SK-N-SH (cell line): Measurements from ENCODE around the gene KLF12. TPM values are rescaled to one million over a fixed set of nuclear protein-coding genes. Genes with fewer than 3 reads are reported as not detected.

Experiments
- CTCF ChIA-PET: fragments of 300-600, 350-600 bp; formaldehyde crosslinking; extraction: SDS; loops from one replicate; lab custom pipeline; 2021; lab: Yijun Ruan, JAX
- POLR2A ChIA-PET: fragments of 350-600 bp; sonication (Branson Sonifier 250); formaldehyde crosslinking; extraction: SDS; loops from one replicate; lab custom pipeline; 2020; ENCODE audit warnings: antibody characterized with exemption, inconsistent platforms; lab: Yijun Ruan, JAX
- DNase-seq: peaks from one replicate; pipeline ENCODE4 v3.0.0; 2012
- H2AFZ ChIP-seq: fragments of 200-600 bp; sonication (generic); 2 replicates; pipeline ENCODE4 v1.8.1; 2016; ENCODE audit warnings: antibody characterized with exemption, mild to moderate bottlenecking, low read depth
- H3F3A ChIP-seq: fragments of 200-600 bp; sonication (generic); replicated peaks from 2 replicates; pipeline ENCODE3; 2016; ENCODE audit warnings: antibody characterized with exemption, mild to moderate bottlenecking; ENCODE audit not compliant: insufficient read depth
- H3K27ac ChIP-seq, 2 experiments: fragments of 200-500 bp in 1 of 2; fragments of 200-600 bp in 1 of 2; sonication (Bioruptor generic) in 1 of 2; sonication (generic), shearing (Covaris generic) in 1 of 2; 2 replicates each; pipeline versions ENCODE4 v1.5.1 to v1.6.1; 2014 to 2016; ENCODE audit warnings: low read depth in 2 of 2, inconsistent platforms in 1 of 2, low read length in 1 of 2, mild to moderate bottlenecking in 1 of 2, mixed read lengths in 1 of 2
- H3K27me3 ChIP-seq: fragments of 200-600 bp; sonication (generic), shearing (Covaris generic); 2 replicates; pipeline ENCODE4 v1.6.1; 2016; ENCODE audit warnings: mixed run types; ENCODE audit not compliant: insufficient read depth
- H3K36me3 ChIP-seq, 2 experiments: fragments of 200-500 bp in 1 of 2; fragments of 200-600 bp in 1 of 2; sonication (Bioruptor generic) in 1 of 2; sonication (generic) in 1 of 2; replicated peaks in 1 of 2; 2 replicates each; pipeline versions ENCODE3 to v1.5.1; 2014 to 2016; ENCODE audit warnings: low read length in 1 of 2, mild to moderate bottlenecking in 1 of 2; ENCODE audit not compliant: insufficient read depth in 2 of 2, control insufficient read depth in 1 of 2
- H3K4me1 ChIP-seq, 2 experiments: fragments of 200-500 bp in 1 of 2; fragments of 200-600 bp in 1 of 2; sonication (Bioruptor generic) in 1 of 2; sonication (generic), shearing (Covaris generic) in 1 of 2; 2 replicates each; pipeline versions ENCODE4 v1.5.1 to v1.6.1; 2014 to 2016; ENCODE audit warnings: low read depth in 1 of 2, low read length in 1 of 2, mixed run types in 1 of 2; ENCODE audit not compliant: insufficient read depth in 2 of 2, control insufficient read depth in 1 of 2
- H3K4me2 ChIP-seq: fragments of 200-600 bp; sonication (generic), shearing (Covaris generic); 2 replicates; pipeline ENCODE4 v1.6.1; 2017; ENCODE audit warnings: mixed run types
- H3K4me3 ChIP-seq, 2 experiments: fragments of 200-500 bp in 1 of 2; fragments of 200-600 bp in 1 of 2; sonication (Bioruptor generic) in 1 of 2; sonication (generic), shearing (Covaris generic) in 1 of 2; 2 replicates each; pipeline versions ENCODE4 v1.5.1 to v1.8.1; 2014 to 2016; ENCODE audit warnings: low read depth in 2 of 2, inconsistent platforms in 1 of 2, low read length in 1 of 2, mild to moderate bottlenecking in 1 of 2, mixed read lengths in 1 of 2, moderate library complexity in 1 of 2
- H3K79me2 ChIP-seq: fragments of 200-600 bp; sonication (generic); 2 replicates; pipeline ENCODE4 v1.8.1; 2017; ENCODE audit warnings: mild to moderate bottlenecking; ENCODE audit not compliant: insufficient read depth
- H3K9ac ChIP-seq: fragments of 200-600 bp; sonication (generic); 2 replicates; pipeline ENCODE4 v1.6.1; 2017; ENCODE audit warnings: mixed run types
- H3K9me2 ChIP-seq: fragments of 200-600 bp; sonication (generic); 2 replicates; pipeline ENCODE4 v1.6.1; 2017; ENCODE audit warnings: mixed run types
- H3K9me3 ChIP-seq: fragments of 200-600 bp; sonication (generic); 2 replicates; pipeline ENCODE4 v1.6.1; 2017; ENCODE audit warnings: mixed run types, mild to moderate bottlenecking, moderate library complexity
- H4K20me1 ChIP-seq: fragments of 200-600 bp; sonication (generic); 2 replicates; pipeline ENCODE4 v1.6.1; 2017; ENCODE audit warnings: mild to moderate bottlenecking, mixed run types; ENCODE audit not compliant: insufficient read depth
- ELF1 ChIP-seq: IDR thresholded peaks from 2 replicates; pipeline ENCODE4 v1.4.0; 2012
- EZH2phosphoT487 ChIP-seq: fragments of 200-600 bp; sonication (generic); IDR thresholded peaks from 2 replicates; pipeline ENCODE4 v1.6.1; 2017; ENCODE audit warnings: low read depth, mixed run types, mild to moderate bottlenecking, antibody characterized with exemption, moderate library complexity, borderline replicate concordance
- FOXJ3 ChIP-seq: sonication (generic); formaldehyde crosslinking; IDR thresholded peaks from 2 replicates; pipeline ENCODE4 v1.5.1; 2020; ENCODE audit warnings: mild to moderate bottlenecking, missing genetic modification reagents
- GABPA ChIP-seq: IDR thresholded peaks from 2 replicates; pipeline ENCODE4 v1.4.0; 2012; ENCODE audit warnings: low read depth, mild to moderate bottlenecking
- MEF2A ChIP-seq: IDR thresholded peaks from 2 replicates; pipeline ENCODE4 v1.4.0; 2012; ENCODE audit warnings: low read depth, borderline replicate concordance
- MXI1 ChIP-seq: IDR thresholded peaks from 2 replicates; pipeline ENCODE4 v1.6.1; 2012; ENCODE audit warnings: mild to moderate bottlenecking, low read depth, low read length, improper control_type of control experiment
- NFIC ChIP-seq: IDR thresholded peaks from 2 replicates; pipeline ENCODE4 v1.4.0; 2012; ENCODE audit warnings: borderline replicate concordance
- NRF1 ChIP-seq: IDR thresholded peaks from 2 replicates; pipeline ENCODE4 v1.6.1; 2012; ENCODE audit warnings: low read depth, mild to moderate bottlenecking, low read length
- RFX5 ChIP-seq: IDR thresholded peaks from 2 replicates; pipeline ENCODE4 v1.6.1; 2012; ENCODE audit warnings: mild to moderate bottlenecking, improper control_type of control experiment, low read length
- RXRA ChIP-seq: IDR thresholded peaks from 2 replicates; pipeline ENCODE4 v1.4.0; 2012; ENCODE audit warnings: low read depth, mild to moderate bottlenecking, borderline replicate concordance
- SMC3 ChIP-seq: IDR thresholded peaks from 2 replicates; pipeline ENCODE4 v1.6.1; 2012; ENCODE audit warnings: low read depth, low read length, improper control_type of control experiment
- TAF1 ChIP-seq: IDR thresholded peaks from 2 replicates; pipeline ENCODE4 v1.6.1; 2012; ENCODE audit warnings: low read depth, mild to moderate bottlenecking, low read length, moderate library complexity, borderline replicate concordance
- TEAD4 ChIP-seq: IDR thresholded peaks from 2 replicates; pipeline ENCODE4 v1.4.0; 2012; ENCODE audit warnings: mild to moderate bottlenecking, borderline replicate concordance; ENCODE audit not compliant: insufficient read depth
- YY1 ChIP-seq: IDR thresholded peaks from 2 replicates; pipeline ENCODE4 v1.4.0; 2012; ENCODE audit warnings: low read depth, mild to moderate bottlenecking
- WGBS: methylation state at CpG from one replicate; pipeline ENCODE4 v1.1.6; 2017; ENCODE audit warnings: low lambda C conversion rate; 5-methylcytosine and 5-hydroxymethylcytosine counted together
- polyA plus RNA-seq, 3 experiments: library from polyadenylated mRNA; depleted of rRNA; stranded (reverse); fragments of >200 nt; gene quantifications; 2 replicates each; pipeline ENCODE4 v1.2.3, GENCODE V29; 2012
- TF ChIP-seq, protein P1 (sequence below): fragments of 200-600 bp; sonication (generic); IDR thresholded peaks from 2 replicates; pipeline ENCODE4 v1.6.1; 2017; ENCODE audit warnings: antibody characterized with exemption, mild to moderate bottlenecking, moderate library complexity
- TF ChIP-seq, protein P2 (sequence below): IDR thresholded peaks from 2 replicates; pipeline ENCODE4 v1.6.1; 2012; ENCODE audit warnings: mild to moderate bottlenecking, low read depth, low read length, moderate library complexity
- TF ChIP-seq, protein P3 (sequence below): fragments of 150-350 bp; IDR thresholded peaks from 2 replicates; pipeline ENCODE4 v1.6.1; 2017; ENCODE audit warnings: antibody characterized with exemption, low read length, low read depth, borderline replicate concordance
- TF ChIP-seq, protein P4 (sequence below): IDR thresholded peaks from 2 replicates; pipeline ENCODE4; 2012
- TF ChIP-seq, protein P5 (sequence below): IDR thresholded peaks from 2 replicates; pipeline ENCODE4 v1.4.0; 2012; ENCODE audit warnings: low read depth, borderline replicate concordance

Gene KLF12
- polyA plus RNA-seq, 1 of the 3 experiments (the other 2 are of a cell fraction), result 2.4 TPM

DNA sequence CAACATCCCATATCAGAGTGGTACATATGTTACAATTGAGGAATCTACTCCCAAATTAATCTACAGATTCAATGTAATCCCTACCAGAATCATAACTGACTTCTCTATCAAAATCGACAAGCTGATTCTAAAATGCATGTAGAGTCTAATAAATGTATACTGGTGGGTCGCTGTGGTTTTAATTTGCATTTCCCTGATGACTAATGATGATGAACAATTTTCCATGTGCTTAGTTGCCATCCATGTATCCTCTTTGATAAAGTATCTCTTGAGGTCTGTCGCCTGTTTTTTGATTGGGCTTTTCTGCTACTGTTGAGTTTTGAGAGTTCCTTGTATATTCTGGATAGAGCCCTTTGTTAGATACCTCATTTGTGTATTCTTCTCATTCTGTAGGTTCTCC lies 43.8 kb downstream of the KLF12 start:
- 63% methylated on average over 3 of the region's 3 CpGs for WGBS
- DNase-seq, result no peak
- CTCF ChIA-PET, result no interaction called here
- Histone ChIP-seq H3K36me3 (no peaks in the 10 kb centered on the region), H3K79me2 (peaks cover 76% of the 10 kb centered on the region), H2AFZ (no peak overlapping the region), H3K9me2 (no peaks in the 10 kb centered on the region), H3K27ac (no peak overlapping the region), H3K4me1 (peaks cover 3 to 5% of the 10 kb centered on the region in 2 experiments; a peak in 2 of 4 replicates), H3K9me3 (no peaks in the 10 kb centered on the region), H3K4me2 (no peak overlapping the region), H4K20me1 (peaks cover 13% of the 10 kb centered on the region), H3K9ac (no peak overlapping the region), H3K27me3 (no peaks in the 10 kb centered on the region), H3K4me3 (no peak overlapping the region), H3F3A (peaks cover 12% of the 10 kb centered on the region)
- POLR2A ChIA-PET, result no interaction called here
- TF ChIP-seq RFX5, result no peak
- TF ChIP-seq, protein P1, sequence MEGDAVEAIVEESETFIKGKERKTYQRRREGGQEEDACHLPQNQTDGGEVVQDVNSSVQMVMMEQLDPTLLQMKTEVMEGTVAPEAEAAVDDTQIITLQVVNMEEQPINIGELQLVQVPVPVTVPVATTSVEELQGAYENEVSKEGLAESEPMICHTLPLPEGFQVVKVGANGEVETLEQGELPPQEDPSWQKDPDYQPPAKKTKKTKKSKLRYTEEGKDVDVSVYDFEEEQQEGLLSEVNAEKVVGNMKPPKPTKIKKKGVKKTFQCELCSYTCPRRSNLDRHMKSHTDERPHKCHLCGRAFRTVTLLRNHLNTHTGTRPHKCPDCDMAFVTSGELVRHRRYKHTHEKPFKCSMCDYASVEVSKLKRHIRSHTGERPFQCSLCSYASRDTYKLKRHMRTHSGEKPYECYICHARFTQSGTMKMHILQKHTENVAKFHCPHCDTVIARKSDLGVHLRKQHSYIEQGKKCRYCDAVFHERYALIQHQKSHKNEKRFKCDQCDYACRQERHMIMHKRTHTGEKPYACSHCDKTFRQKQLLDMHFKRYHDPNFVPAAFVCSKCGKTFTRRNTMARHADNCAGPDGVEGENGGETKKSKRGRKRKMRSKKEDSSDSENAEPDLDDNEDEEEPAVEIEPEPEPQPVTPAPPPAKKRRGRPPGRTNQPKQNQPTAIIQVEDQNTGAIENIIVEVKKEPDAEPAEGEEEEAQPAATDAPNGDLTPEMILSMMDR, result no peak
- TF ChIP-seq, protein P2, sequence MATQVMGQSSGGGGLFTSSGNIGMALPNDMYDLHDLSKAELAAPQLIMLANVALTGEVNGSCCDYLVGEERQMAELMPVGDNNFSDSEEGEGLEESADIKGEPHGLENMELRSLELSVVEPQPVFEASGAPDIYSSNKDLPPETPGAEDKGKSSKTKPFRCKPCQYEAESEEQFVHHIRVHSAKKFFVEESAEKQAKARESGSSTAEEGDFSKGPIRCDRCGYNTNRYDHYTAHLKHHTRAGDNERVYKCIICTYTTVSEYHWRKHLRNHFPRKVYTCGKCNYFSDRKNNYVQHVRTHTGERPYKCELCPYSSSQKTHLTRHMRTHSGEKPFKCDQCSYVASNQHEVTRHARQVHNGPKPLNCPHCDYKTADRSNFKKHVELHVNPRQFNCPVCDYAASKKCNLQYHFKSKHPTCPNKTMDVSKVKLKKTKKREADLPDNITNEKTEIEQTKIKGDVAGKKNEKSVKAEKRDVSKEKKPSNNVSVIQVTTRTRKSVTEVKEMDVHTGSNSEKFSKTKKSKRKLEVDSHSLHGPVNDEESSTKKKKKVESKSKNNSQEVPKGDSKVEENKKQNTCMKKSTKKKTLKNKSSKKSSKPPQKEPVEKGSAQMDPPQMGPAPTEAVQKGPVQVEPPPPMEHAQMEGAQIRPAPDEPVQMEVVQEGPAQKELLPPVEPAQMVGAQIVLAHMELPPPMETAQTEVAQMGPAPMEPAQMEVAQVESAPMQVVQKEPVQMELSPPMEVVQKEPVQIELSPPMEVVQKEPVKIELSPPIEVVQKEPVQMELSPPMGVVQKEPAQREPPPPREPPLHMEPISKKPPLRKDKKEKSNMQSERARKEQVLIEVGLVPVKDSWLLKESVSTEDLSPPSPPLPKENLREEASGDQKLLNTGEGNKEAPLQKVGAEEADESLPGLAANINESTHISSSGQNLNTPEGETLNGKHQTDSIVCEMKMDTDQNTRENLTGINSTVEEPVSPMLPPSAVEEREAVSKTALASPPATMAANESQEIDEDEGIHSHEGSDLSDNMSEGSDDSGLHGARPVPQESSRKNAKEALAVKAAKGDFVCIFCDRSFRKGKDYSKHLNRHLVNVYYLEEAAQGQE, result no peak
- TF ChIP-seq MXI1, result no peak
- TF ChIP-seq, protein P3, sequence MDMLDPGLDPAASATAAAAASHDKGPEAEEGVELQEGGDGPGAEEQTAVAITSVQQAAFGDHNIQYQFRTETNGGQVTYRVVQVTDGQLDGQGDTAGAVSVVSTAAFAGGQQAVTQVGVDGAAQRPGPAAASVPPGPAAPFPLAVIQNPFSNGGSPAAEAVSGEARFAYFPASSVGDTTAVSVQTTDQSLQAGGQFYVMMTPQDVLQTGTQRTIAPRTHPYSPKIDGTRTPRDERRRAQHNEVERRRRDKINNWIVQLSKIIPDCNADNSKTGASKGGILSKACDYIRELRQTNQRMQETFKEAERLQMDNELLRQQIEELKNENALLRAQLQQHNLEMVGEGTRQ, result no peak
- TF ChIP-seq YY1, result no peak

DNA sequence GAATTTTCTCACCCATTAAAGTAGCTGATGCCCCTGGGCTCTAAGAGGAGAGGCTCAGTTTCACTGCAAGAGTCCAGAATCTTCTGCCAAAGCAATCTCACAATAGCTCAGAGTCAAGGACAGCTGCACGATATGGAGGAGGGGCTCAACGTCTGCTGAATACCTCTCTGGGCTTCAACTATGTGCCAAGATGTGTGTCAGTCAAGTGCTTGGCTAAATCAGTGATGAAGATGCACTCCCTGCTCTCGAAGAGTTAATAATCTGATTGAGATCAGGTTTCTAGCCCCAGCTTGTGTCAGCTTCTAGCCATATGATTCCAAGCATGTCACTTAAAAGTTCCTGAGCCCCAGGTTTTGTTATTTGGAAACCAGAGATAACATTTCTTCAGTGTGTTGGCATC lies 46.8 kb downstream of the KLF12 start:
- Histone ChIP-seq H3K27ac (no peak overlapping the region; a peak in 1 of 4 replicates), H3K36me3 (no peaks in the 10 kb centered on the region), H3K9me3 (no peaks in the 10 kb centered on the region), H3K79me2 (peaks cover 81% of the 10 kb centered on the region), H3F3A (peaks cover 8% of the 10 kb centered on the region), H3K4me1 (peaks cover 0 to 5% of the 10 kb centered on the region in 2 experiments; a peak in 2 of 4 replicates), H3K4me2 (no peak overlapping the region), H2AFZ (no peak overlapping the region), H4K20me1 (peaks cover 17% of the 10 kb centered on the region), H3K4me3 (no peak overlapping the region), H3K9ac (no peak overlapping the region), H3K9me2 (no peaks in the 10 kb centered on the region), H3K27me3 (no peaks in the 10 kb centered on the region)
- TF ChIP-seq NFIC (no peak), YY1 (no peak), FOXJ3 (CRISPR knock-in tag) (no peak), ELF1 (no peak), SMC3 (no peak), MEF2A (no peak), TEAD4 (no peak), MXI1 (no peak), NRF1 (no peak), EZH2phosphoT487 (no peak), RXRA (no peak), TAF1 (no peak), GABPA (no peak)
- TF ChIP-seq, protein P4, sequence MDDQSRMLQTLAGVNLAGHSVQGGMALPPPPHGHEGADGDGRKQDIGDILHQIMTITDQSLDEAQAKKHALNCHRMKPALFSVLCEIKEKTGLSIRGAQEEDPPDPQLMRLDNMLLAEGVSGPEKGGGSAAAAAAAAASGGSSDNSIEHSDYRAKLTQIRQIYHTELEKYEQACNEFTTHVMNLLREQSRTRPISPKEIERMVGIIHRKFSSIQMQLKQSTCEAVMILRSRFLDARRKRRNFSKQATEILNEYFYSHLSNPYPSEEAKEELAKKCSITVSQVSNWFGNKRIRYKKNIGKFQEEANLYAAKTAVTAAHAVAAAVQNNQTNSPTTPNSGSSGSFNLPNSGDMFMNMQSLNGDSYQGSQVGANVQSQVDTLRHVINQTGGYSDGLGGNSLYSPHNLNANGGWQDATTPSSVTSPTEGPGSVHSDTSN, result no peak
- TF ChIP-seq, protein P5, sequence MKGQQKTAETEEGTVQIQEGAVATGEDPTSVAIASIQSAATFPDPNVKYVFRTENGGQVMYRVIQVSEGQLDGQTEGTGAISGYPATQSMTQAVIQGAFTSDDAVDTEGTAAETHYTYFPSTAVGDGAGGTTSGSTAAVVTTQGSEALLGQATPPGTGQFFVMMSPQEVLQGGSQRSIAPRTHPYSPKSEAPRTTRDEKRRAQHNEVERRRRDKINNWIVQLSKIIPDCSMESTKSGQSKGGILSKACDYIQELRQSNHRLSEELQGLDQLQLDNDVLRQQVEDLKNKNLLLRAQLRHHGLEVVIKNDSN, result no peak
- TF ChIP-seq, protein P3, result no peak
- ChIA-PET POLR2A (no interaction called here), CTCF (interaction anchor here (0.9 to 1.3 kb wide), 2 partner anchors 11 to 19 kb away, joined by 3 to 4 read pairs; no protein-coding TSS in a partner anchor)
- DNase-seq, result no peak
- WGBS, result 86% methylated on average over 1 of the region's 3 CpGs
